H1 (cell line): ENCODE measurements around the gene ZNF681. TPM values are rescaled to one million over a fixed set of nuclear protein-coding genes. Genes with fewer than 3 reads are reported as not detected.

Experiments
- MAFK ChIP-seq: IDR thresholded peaks from 2 replicates; pipeline ENCODE4 v1.6.1; 2012; ENCODE audit warnings: low read depth, mild to moderate bottlenecking, improper control_type of control experiment, low read length
- SIX5 ChIP-seq: IDR thresholded peaks from 2 replicates; pipeline ENCODE4 v1.6.1; 2011; ENCODE audit warnings: mild to moderate bottlenecking, low read depth, low read length
- YY1 ChIP-seq: IDR thresholded peaks from 2 replicates; pipeline ENCODE4 v1.6.1; 2011; ENCODE audit warnings: low read depth, mild to moderate bottlenecking, low read length
- polyA plus RNA-seq, 7 experiments: library from polyadenylated mRNA; depleted of rRNA in 3 of 7; stranded (reverse) in 5 of 7; unstranded in 2 of 7; fragments of >200 nt in 5 of 7; fragments of 200-250 nt in 2 of 7; gene quantifications; 1 replicate in 5 of 7; 2 replicates in 1 of 7; 4 replicates in 1 of 7; pipeline versions ENCODE4 v1.2.1 to v1.2.3, GENCODE V29; 2011 to 2013; ENCODE audit warnings: missing spikeins in 2 of 7, mixed read lengths in 2 of 7
- total RNA-seq: library from RNA; stranded (reverse); fragmentation: NEBNext Ultra II Directional; extraction: Animal tissue kit (Norgen Biotek cat#: 25700); gene quantifications from 2 replicates; pipeline ENCODE4 v1.2.1, GENCODE V29; 2021
- TF ChIP-seq, protein P1 (sequence below): IDR thresholded peaks from 2 replicates; pipeline ENCODE4 v1.6.1; 2011; ENCODE audit warnings: low read length, improper control_type of control experiment

ZNF681 gene
- total and polyA plus RNA-seq, 2 of the 8 experiments (the other 6 are each of a cell fraction or from before 2014, with no cell fraction given): 1.1 to 6.8 TPM

DNA sequence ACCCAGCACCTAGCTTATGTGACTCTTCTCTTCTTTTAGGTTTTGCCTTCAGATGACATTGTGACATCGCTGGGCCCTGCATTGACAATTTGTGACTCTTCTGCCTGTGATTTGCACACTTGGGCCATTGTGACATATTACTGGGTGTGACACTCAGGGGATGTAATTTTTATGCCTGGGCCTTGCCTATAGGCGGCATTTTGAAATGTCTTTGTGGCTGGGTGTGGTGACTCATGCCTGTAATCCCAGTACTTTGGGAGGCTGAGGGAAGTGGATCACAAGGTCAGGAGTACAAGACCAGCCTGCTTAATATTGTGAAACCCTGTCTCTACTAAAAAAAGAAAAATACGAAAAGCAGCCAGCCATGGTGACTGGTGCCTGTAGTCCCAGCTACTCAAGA lies 28.4 kb upstream of the ZNF681 start (continued):
- TF ChIP-seq, protein P1, sequence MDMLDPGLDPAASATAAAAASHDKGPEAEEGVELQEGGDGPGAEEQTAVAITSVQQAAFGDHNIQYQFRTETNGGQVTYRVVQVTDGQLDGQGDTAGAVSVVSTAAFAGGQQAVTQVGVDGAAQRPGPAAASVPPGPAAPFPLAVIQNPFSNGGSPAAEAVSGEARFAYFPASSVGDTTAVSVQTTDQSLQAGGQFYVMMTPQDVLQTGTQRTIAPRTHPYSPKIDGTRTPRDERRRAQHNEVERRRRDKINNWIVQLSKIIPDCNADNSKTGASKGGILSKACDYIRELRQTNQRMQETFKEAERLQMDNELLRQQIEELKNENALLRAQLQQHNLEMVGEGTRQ: no peak
- TF ChIP-seq MAFK (no peak), YY1 (no peak), SIX5 (no peak)
